HepG2 (cell line): ENCODE data around the gene SIRT1. TPM values are rescaled to one million over a fixed set of nuclear protein-coding genes. Genes with fewer than 3 reads are reported as not detected.

Source experiments
- FOXK1 ChIP-seq: sonication (generic); formaldehyde crosslinking; IDR thresholded peaks from 2 replicates; pipeline ENCODE4 v1.4.0; 2020; ENCODE audit warnings: low read depth, missing genetic modification reagents, borderline replicate concordance
- ISL2 ChIP-seq: sonication (generic); formaldehyde crosslinking; IDR thresholded peaks from 2 replicates; pipeline ENCODE4 v1.5.0; 2020; ENCODE audit warnings: missing genetic modification reagents
- PHF21A ChIP-seq: sonication (generic); formaldehyde crosslinking; IDR thresholded peaks from 2 replicates; pipeline ENCODE4 v1.5.0; 2020; ENCODE audit warnings: mild to moderate bottlenecking, missing genetic modification reagents
- PHF8 ChIP-seq: sonication (generic); formaldehyde crosslinking; IDR thresholded peaks from 2 replicates; pipeline ENCODE4 v1.5.0; 2020; ENCODE audit warnings: missing genetic modification reagents
- RFX5 ChIP-seq: IDR thresholded peaks from 2 replicates; pipeline ENCODE4 v1.6.1; 2011; ENCODE audit warnings: low read depth, low read length, improper control_type of control experiment
- SCMH1 ChIP-seq: sonication (generic); formaldehyde crosslinking; IDR thresholded peaks from 2 replicates; pipeline ENCODE4 v1.9.0; 2021; ENCODE audit warnings: missing genetic modification reagents, mild to moderate bottlenecking, borderline replicate concordance
- SP1 ChIP-seq, 2 experiments: fragments of 450-650 bp in 1 of 2; sonication (generic) in 1 of 2; formaldehyde crosslinking in 1 of 2; IDR thresholded peaks; 2 replicates each; pipeline versions ENCODE4 v1.4.0 to v1.6.1; 2016 to 2020; ENCODE audit warnings: missing genetic modification reagents in 1 of 2
- SUZ12 ChIP-seq: fragments of 150-350 bp; IDR thresholded peaks from 2 replicates; pipeline ENCODE4 v1.6.1; 2014; ENCODE audit warnings: low read depth, low read length
- ZHX2 ChIP-seq, 2 experiments: sonication (generic) in 1 of 2; formaldehyde crosslinking in 1 of 2; IDR thresholded peaks; 2 replicates each; pipeline versions ENCODE4 v1.6.1 to v1.9.0; 2014 to 2022; ENCODE audit warnings: antibody characterized with exemption in 1 of 2, borderline replicate concordance in 1 of 2, inconsistent platforms in 1 of 2, low read depth in 1 of 2, missing genetic modification reagents in 1 of 2
- polyA plus RNA-seq, 8 experiments: library from polyadenylated mRNA; depleted of rRNA in 3 of 8; stranded (reverse) in 7 of 8; unstranded in 1 of 8; fragments of >200 nt; fragmentation: Illumina TruSeq in 4 of 8; extraction: Trizol in 4 of 8; gene quantifications; 2 replicates each; pipeline versions ENCODE4 v1.2.1 to v1.2.3, GENCODE V29; 2011 to 2016; ENCODE audit warnings: low read depth in 4 of 8, missing spikeins in 1 of 8, mixed read lengths in 1 of 8; ENCODE audit not compliant: insufficient read depth in 1 of 8
- total RNA-seq, 5 experiments: library from RNA; depleted of rRNA; stranded (reverse); fragments of >200 nt; fragmentation: Illumina TruSeq; extraction: Trizol; gene quantifications; 2 replicates each; pipeline ENCODE4 v1.2.3, GENCODE V29; 2016; ENCODE audit warnings: low read depth in 1 of 5
- TF ChIP-seq, protein P1 (sequence below): sonication (generic); formaldehyde crosslinking; IDR thresholded peaks from 2 replicates; pipeline ENCODE4 v1.9.0; 2021; ENCODE audit warnings: missing genetic modification reagents, borderline replicate concordance
- TF ChIP-seq, protein P2 (sequence below): sonication (generic); formaldehyde crosslinking; IDR thresholded peaks from 2 replicates; pipeline ENCODE4 v1.4.0; 2020; ENCODE audit warnings: missing genetic modification reagents
- TF ChIP-seq, protein P3 (sequence below): sonication (generic); formaldehyde crosslinking; IDR thresholded peaks from 2 replicates; pipeline ENCODE4 v1.4.0; 2020; ENCODE audit warnings: mild to moderate bottlenecking, missing genetic modification reagents

Gene SIRT1
- total and polyA plus RNA-seq, 2 of the 13 experiments (the other 11 are each of a cell fraction or from before 2014, with no cell fraction given): 9.4 to 10.2 TPM

GRCh38 chr10:67884313-67884841 is at the start of gene SIRT1 (continued):
- TF ChIP-seq, protein P1, sequence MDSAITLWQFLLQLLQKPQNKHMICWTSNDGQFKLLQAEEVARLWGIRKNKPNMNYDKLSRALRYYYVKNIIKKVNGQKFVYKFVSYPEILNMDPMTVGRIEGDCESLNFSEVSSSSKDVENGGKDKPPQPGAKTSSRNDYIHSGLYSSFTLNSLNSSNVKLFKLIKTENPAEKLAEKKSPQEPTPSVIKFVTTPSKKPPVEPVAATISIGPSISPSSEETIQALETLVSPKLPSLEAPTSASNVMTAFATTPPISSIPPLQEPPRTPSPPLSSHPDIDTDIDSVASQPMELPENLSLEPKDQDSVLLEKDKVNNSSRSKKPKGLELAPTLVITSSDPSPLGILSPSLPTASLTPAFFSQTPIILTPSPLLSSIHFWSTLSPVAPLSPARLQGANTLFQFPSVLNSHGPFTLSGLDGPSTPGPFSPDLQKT (CRISPR knock-in tag): no peak
- no peak for TF ChIP-seq SCMH1 (CRISPR knock-in tag)
- no peak for TF ChIP-seq RFX5
- no peak for TF ChIP-seq SUZ12
- peak; percentile 72 for TF ChIP-seq ISL2 (CRISPR knock-in tag)
- TF ChIP-seq FOXK1 (CRISPR knock-in tag): peak; percentile 99
- TF ChIP-seq, protein P2, sequence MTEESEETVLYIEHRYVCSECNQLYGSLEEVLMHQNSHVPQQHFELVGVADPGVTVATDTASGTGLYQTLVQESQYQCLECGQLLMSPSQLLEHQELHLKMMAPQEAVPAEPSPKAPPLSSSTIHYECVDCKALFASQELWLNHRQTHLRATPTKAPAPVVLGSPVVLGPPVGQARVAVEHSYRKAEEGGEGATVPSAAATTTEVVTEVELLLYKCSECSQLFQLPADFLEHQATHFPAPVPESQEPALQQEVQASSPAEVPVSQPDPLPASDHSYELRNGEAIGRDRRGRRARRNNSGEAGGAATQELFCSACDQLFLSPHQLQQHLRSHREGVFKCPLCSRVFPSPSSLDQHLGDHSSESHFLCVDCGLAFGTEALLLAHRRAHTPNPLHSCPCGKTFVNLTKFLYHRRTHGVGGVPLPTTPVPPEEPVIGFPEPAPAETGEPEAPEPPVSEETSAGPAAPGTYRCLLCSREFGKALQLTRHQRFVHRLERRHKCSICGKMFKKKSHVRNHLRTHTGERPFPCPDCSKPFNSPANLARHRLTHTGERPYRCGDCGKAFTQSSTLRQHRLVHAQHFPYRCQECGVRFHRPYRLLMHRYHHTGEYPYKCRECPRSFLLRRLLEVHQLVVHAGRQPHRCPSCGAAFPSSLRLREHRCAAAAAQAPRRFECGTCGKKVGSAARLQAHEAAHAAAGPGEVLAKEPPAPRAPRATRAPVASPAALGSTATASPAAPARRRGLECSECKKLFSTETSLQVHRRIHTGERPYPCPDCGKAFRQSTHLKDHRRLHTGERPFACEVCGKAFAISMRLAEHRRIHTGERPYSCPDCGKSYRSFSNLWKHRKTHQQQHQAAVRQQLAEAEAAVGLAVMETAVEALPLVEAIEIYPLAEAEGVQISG (CRISPR knock-in tag): peak; percentile 99
- TF ChIP-seq PHF8 (CRISPR knock-in tag): peak; percentile 68
- peak; percentile 70; the same call in 1 of the 2 replicates for TF ChIP-seq PHF21A (CRISPR knock-in tag)
- no peak for TF ChIP-seq ZHX2 (IDR thresholded peaks at IDR 0.05; ENCODE audit: low read depth)
- TF ChIP-seq ZHX2 (CRISPR knock-in tag; IDR thresholded peaks at IDR 0.05; ENCODE audit: borderline replicate concordance): peak; percentile 89
- no peak for TF ChIP-seq SP1 (IDR thresholded peaks at IDR 0.05)
- TF ChIP-seq SP1 (CRISPR knock-in tag; IDR thresholded peaks at IDR 0.05): peak; percentile 77
- TF ChIP-seq, protein P3, sequence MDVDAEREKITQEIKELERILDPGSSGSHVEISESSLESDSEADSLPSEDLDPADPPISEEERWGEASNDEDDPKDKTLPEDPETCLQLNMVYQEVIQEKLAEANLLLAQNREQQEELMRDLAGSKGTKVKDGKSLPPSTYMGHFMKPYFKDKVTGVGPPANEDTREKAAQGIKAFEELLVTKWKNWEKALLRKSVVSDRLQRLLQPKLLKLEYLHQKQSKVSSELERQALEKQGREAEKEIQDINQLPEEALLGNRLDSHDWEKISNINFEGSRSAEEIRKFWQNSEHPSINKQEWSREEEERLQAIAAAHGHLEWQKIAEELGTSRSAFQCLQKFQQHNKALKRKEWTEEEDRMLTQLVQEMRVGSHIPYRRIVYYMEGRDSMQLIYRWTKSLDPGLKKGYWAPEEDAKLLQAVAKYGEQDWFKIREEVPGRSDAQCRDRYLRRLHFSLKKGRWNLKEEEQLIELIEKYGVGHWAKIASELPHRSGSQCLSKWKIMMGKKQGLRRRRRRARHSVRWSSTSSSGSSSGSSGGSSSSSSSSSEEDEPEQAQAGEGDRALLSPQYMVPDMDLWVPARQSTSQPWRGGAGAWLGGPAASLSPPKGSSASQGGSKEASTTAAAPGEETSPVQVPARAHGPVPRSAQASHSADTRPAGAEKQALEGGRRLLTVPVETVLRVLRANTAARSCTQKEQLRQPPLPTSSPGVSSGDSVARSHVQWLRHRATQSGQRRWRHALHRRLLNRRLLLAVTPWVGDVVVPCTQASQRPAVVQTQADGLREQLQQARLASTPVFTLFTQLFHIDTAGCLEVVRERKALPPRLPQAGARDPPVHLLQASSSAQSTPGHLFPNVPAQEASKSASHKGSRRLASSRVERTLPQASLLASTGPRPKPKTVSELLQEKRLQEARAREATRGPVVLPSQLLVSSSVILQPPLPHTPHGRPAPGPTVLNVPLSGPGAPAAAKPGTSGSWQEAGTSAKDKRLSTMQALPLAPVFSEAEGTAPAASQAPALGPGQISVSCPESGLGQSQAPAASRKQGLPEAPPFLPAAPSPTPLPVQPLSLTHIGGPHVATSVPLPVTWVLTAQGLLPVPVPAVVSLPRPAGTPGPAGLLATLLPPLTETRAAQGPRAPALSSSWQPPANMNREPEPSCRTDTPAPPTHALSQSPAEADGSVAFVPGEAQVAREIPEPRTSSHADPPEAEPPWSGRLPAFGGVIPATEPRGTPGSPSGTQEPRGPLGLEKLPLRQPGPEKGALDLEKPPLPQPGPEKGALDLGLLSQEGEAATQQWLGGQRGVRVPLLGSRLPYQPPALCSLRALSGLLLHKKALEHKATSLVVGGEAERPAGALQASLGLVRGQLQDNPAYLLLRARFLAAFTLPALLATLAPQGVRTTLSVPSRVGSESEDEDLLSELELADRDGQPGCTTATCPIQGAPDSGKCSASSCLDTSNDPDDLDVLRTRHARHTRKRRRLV (CRISPR knock-in tag): 0 out of 2 replicates have a peak, but pooled peaks have one; percentile 45
